GM19397 (cell line): Measurements from ENCODE around the gene TTLL11.
"Not testable (repeated sequence)": the region's sequence is repeated elsewhere in the genome, so short reads cannot be mapped to it uniquely, and the experiment has no call there.

Experiments used
- ATAC-seq: cut with Tn5 transposase; IDR thresholded peaks from one replicate; pipeline ENCODE4 v1.9.1; 2021; ENCODE audit warnings: mild to moderate bottlenecking, moderate library complexity; ENCODE audit not compliant: unreplicated experiment

TTLL11 gene

DNA sequence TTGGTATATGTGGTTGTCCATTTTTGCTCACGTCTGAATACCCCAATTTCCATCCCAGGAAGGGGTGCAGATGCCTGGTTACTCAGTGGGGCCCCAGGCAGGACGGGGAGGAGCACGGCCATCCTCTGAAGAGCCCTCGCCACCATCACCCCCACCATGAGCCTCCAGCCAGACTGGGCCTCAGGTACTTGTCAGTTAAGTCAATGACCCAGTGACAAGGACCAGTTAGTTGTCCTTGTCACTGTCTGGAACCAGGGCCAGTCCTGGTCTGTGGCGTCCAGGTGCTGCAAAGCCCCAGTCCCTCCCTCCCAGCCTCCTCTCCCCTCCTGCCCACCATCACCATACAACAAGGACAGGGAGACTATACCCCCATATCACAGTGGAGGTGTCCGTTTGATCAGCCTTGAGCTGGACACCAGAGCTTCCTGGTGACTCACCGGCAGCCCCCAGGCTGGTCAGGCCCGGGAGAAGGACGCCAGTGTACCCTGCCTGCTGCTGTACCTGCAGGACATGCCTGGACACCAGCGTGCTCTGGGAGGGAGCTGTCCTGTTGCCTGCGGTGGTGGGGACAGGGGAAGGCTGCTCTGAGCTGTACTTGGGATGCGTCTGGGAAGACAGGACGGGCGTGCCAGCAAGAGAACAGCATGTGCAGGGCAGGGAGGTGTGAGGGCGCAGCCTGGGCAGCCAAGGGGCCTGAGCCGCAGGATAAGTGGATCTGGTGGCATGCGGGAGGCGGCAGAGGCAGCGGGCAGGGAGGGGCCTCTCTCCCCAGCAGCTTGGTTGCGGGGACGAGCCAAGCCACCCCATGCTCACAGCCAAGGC, 32.6 kb upstream of the TTLL11 start:
- ATAC-seq, result no peak

DNA sequence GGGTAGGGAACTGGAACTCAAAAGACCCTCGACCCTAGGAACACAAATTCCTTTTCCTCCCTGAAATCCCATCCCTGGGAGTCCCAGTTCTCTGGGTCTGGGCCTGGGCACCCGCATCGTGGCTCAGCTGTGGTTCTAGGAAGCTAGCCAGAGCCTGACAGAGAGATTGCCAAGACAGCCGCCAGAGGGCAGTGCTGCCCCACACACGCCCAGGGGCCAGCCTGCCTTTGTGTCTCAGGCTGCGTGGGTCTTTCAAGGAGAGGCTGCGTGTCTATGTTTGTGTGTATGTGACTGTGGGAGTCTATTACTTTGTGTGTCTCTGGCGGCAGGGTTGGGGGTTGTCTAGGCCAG, 32.0 kb upstream of the TTLL11 start:
- ATAC-seq, result peak; percentile 48

DNA sequence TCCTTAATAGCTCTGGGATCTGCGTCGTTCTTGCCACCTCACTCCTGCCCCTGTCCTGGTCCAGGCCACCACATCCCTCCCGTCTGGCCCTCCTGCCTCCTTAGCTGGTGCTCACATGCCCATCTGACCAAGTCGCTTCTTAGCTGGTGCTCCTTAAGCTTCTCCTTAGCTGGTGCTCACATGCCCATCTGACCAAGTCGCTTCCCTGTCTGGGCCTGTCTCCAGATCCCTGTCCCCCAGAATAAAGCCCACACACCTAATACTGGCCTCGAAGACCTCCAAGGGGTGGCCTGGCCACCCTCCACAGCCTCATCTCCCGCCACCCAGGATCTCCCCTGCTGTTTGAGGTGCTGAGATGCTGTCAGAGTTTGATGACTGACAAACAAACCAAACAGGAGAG, 31.4 kb upstream of the TTLL11 start:
- ATAC-seq, result no peak

DNA sequence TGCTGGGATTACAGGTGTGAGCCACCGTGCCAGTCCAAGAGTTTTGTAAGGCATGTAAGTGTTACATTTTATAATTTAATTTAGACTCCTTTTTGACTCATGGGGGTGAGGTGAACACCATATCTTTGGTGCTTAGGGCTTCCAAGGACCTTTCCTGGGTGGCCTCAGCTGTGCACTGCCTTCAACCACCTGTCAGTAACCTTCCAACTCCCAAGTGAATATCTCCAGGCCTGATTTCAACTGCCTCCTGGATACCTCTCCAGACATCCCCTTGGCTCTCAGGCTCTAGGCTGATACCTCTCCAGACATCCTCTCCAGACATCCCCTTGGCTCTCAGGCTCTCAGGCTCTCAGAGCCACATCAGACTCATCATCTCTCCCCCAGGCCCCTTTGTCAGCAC, 30.9 kb upstream of the TTLL11 start:
- ATAC-seq, result no peak

DNA sequence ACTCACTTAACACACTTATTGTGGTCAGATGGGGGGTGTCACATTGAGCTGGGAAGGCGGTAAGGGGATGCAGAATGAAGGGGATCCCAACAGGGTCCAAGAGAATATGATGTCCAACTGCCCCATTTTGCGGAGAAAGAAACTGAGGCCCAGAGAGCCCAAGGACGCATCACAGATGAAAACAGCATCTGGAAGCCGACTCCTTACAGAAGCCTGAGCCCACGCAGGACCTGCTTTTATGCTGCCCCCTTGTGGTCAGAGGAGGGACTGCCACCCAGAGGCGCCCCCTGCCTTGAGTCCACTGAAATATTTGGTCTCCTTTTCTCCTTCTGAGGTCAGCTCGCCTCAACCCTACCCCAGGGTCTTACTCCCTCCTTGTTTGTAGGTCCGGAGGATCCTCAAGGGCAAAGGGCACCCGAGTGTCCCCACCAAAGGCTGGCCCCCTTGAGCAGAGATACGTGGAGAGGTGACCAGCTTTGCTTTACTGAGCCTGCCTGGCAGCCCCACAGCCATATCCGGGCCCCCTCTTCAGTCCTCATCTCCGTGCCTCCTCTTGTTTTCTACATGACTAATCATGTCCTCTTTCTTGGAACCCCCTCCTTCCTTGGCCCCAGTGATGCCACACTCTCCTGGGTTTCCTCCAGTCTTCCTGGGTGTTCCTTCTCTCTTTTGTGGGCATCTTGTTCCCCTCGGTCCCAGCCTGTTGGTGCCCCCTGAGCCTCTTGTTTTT, 30.0 kb upstream of the TTLL11 start:
- no peak for ATAC-seq

DNA sequence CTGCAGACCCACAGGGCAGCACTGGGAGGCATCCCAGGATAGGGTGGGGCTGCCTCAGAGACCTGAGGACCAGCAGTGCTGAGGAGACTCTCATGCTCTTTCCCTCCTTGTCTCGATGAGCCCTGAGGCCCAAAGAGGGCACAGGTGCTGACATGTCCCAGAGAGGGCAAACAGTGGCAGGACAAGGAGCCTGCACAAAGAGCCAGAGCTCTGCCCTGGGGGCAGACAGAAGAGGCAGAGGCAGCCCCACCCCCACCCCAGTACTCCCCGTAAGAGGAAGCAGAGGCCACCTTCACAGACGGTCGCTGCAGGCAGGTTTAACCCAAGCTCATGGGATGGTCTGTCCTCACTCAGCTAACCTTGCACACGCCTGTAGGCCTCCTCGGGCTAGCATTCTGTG, 29.4 kb upstream of the TTLL11 start:
- no peak for ATAC-seq

DNA sequence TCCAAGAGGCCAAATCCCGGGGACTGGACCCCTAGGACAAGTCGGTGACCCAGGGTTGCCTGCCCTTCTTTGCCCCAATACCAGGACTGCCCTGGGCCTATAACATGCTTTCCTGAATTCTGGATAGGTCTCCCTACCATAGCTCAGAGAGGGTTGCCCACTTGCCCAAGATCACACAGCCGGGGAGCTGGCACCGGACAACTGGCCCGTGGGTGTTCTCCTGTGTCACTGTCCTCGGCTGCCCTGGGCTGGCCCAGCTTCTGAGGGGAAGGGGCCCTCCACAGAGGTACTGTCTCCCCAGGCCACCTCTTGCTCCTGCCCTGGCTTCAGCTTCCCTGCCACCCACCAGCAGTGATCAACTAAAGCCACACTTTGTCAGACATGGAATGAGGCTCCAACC, 28.8 kb upstream of the TTLL11 start:
- ATAC-seq, result no peak

DNA sequence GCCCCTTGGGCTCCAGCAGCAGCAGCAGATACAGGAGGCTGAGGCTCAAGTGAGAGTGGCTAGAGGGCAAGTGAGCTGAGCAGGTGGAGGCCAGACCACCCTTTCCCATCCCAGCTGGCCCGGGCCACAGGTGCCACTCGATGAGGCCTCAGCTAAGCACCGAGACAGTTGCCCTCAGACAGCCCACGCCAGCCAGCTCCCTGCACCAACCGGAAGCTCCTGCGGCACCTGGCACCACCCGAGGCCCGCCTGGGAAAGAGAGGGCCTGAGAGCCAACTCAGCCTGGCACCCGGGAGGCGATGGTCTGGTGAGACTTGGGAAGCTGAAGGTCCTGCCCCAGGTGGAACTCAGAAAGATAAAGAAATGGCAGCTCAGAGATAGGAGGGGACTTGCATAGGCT, 28.3 kb upstream of the TTLL11 start:
- no peak for ATAC-seq

DNA sequence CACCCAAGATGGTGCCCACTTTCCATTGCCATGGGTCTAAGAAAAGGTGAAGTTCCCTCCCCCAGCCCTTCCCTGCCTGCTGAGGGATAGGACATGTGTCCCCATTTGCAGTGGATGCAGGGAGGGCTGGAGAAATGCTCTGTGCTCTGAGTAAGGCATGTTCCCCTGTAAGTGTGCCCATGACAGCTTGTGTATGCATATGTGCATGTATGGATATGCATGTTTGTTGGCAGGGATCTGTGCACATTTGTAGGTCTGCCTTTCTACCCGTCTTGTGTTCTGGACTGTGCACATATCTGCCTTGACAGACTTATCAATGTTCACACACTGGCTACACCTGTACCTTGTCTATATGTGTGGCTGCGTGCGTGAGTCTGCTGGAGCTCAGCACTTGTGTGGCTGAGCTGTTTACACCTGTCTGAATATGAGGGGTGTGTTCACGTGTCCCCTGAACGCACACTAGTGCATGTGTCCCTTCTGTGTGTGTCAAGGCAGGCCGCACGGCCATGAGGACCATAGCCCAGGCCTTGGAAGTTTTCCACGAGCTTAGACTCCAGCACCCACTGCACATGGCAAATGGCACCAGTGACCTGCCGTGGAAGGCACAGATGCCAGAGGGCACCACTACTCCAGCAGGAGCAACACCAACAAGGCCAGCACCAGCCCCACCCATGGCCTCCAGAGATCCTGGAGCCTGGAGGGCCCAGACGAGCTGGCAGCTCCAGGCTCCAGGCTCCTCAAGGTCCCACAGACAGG, 27.4 kb upstream of the TTLL11 start:
- ATAC-seq, result no peak

DNA sequence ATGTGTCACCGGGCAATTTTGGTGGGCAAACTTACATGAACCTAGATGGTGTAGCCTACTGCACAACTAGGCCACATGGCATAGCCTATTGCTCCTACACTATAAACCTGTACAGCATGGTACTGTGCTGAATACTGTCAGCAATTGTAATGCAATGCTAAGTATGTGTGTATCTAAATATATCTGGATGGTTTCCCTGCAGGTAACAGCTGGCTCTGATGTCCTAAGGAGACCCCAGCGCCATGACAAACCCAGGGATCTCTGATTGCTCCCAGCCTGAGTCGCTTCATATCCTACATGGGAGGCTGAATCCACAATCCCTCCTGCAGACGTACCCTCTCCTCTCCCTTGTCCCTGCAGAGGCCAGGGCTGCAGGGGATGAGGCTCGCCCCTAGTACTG, 26.6 kb upstream of the TTLL11 start:
- no peak for ATAC-seq

DNA sequence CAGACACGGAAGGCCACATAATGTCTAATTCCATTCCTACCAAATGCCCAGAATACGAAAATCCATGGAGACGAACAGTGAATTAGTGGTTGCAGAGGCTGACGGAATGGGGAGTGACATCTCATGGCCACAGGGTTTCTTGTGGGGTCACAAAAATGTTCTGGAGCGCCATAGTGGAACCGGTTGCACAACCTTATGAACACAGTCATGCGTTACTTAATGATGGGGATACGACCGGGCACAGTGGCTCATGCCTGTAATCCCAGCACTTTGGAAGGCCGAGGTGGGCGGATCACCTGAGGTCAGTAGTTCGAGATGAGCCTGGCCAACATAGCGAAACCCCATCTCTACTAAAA, 26.0 kb upstream of the TTLL11 start:
- no peak for ATAC-seq

DNA sequence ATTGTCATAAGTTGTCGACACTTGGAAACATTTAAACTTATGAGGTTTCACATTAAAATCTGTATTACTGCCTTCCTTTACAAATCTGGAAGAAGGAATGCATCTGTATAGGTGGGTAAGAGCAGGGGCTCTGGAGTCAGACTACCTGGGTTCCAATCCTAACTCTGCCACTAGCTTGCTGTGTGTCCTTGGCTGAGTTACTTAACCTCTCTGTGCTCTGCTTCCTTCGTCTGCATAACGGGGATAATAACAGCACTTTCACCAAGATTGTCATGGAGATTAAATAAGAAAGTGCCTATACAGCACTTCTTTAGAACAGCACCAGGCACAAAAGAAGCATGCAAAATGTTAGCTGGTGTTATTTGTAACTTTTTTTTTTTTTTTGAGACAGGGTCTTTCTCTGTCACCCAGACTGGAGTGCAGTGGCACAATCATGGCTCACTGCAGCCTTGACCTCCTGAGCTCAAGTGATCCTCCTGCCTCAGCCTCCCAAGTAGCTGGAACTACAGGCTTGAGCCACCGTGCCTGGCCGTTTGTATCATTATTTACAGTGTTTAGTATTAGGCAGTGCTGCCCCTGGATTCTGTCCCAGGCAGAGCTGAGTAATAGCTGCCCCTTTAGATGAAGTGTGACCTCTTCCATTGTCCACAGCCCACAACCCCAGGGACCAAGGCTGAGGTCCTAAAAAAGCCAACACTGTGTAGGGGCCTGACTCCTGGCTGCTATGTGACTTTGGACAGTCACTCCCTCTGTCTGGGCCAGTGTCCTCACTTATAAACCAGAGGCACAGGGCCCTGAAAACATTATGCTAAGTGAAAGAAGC, 25.4 kb upstream of the TTLL11 start:
- ATAC-seq, result no peak

DNA sequence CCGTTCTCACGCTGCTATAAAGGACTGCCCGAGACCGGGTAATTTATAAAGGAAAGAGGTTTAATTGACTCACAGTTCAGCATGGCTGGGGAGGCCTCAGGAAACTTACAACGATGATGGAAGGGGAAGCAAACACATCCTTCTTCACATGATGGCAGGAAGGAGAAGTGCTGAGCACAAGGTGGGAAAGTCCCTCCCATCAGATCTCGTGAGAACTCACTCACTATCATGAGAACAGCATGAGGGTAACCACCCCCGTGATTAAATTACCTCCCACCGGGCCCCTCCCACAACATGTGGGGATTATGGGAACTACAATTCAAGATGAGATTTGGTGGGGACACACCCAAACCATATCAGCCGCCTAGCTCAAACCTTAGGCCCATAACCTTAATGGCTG, 24.1 kb upstream of the TTLL11 start:
- not testable (repeated sequence) for ATAC-seq

DNA sequence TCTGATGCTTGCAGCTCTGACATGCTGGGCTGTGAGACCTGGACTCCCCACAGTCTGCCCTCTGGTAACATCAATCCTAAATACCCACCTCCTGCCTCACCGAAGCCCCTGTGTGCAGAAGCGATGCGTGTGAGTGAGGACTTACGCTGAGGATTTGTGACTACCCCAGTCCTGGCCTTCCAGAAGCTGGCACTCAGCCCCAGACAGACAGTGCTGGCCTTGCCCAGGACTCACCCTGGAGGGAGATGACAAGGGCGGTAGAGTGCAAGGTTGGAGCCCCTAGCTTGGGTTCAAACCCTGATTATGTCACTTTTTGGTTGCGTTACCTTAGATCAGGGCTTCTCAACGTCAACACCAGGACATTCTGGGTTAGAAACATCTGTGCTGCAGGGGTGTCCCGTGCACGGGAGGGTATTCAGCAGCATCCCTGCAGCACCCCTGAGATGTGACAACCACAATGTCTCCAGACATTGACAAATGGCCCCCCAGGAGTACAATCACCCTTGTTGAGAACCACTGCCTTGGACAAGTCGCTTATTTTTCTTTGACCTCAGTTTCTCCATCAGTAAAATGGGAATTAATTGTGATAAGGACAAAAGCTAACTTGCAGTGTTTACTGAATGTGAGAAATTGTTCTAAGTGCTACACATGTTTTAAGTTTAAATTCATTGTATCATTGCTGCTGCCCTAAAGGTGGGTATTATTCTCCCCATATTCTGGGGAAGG, 23.5 kb upstream of the TTLL11 start:
- no peak for ATAC-seq

DNA sequence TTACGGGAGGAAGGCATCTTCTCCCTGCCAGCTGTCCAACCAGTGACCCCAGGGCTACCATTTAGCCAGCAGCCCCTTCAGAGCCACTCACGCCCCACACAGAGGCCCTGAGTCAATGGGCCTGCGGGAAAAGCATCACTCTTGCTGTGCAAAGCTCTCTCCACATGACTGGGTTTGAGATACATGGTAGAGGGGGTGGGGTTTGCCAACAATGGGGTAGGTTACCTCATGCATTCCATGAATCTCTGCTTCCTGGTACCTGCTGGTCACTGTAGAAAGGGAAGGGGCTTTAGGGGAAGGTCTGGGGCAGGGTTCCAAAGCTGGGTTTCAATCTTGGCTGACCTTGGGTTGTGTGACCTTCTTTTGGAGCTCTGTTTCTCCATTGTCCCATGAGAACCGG, 22.9 kb upstream of the TTLL11 start:
- ATAC-seq, result no peak

DNA sequence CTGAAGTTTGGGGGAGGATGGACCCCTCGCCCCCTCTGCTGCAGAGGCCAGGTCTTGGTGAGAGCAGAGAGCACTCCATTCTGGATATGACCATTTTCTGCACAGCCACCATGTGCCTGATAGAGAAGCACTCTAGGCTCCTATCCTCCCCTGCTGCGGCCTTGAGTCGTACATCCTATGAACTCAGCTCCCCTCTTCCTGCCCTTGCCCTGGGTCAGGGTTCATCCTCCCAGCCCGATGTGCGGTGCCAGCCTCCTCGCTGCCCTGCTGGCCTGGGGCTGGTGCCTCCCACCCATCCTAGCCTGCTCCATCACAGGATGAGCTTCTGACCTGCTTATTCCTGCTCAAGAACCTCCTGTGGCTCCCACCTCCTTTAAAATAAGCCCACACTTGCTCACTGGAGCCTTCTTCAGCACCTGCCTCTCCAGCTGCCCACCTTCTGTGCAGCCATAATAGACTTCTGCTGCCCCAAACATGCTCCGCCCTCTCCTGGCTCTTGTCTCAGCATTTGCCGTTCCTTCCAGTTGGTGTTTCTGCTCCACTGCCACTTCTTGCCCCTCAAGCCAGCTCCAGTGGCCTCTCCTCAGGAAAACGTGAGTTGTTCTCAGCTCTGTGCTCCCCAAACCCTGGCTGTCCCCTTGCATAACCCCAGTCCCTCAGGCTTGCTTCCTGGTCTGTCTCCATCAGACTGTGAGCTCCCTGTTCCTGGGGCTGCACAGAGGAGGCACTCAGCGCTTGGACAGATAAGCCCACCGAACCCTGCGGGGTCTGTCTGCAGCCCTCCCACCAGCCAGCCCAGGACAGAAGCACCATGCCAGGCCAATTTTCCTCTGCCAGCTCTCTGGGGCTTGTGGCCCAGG, 22.3 kb upstream of the TTLL11 start:
- no peak for ATAC-seq

DNA sequence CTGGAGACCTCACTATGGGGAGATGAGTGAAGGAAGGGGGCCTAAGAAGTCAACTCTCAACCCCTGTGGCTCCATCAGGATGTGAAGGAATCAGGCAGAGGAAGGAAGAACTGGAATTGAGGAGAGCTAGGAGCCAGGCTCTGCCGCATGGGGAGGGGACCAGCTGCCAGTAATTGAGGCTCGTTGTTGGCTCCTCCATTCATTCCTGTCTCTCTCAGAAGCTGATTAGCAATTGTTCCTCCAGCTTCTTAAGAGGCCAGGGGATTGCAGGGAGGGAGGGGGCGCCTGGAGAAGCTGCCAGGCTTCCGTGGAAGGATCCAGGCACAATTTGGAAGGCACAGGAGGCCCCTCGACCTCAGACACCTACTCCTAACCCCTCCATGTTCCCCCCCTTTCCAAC, 20.5 kb upstream of the TTLL11 start:
- ATAC-seq, result no peak

DNA sequence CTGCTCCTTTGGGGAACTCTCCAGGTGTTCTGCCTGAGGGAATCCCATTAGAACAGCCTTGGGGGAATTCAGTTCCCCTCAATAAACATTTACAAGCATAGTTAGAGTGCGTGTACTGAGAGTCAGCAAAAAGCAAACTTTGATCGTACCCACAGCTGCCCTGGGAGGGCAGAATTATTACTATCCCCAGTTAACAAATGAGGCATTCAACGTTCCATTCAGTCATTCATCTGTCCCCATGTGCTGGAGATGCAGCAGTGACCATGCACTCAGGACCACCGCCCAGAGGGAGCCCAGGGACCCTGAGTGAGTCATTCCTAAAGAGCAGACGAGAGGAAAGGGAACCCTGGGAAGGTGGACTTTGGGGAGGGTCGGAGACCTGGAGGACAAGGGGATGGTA, 19.1 kb upstream of the TTLL11 start:
- no peak for ATAC-seq

DNA sequence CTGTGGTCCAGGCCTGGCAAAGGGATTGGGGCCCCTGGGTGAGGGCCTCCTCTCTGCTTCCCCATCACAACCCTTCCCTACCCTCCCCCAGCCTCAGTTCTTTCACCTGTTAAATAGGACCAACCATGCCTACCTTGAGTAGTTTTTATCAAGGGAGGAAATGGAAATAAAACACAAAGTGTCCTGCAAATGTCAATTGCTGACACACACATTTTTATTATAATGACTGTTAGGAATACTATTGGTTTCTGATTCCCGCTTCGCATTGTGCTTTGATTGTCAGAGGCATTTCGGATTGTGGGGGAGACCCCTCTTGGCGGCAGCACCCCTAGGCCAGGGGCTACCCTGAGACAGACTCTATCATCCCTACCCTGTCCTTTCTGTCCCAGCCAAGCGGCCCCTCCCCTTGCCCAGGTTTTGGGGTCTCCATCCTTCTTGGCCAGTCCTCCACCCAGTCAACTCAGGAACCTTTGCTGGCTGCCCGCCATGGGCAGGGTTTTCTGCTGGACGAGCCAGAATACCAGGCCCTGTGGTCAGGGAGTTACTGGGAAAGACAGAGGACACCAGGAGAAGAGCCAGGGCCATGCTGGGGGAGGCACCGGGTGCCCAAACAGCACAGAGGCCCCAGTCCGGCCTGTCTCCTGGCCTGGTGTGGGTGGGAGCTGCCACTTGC, 18.4 kb upstream of the TTLL11 start:
- no peak for ATAC-seq
